ENCODE results near the gene NECTIN1.

The NECTIN1 gene

GRCh38 chr11:119757378-119757777 lies 28.4 kb upstream of the NECTIN1 start:
- CTCF ChIA-PET: interaction anchor here (0.9 to 8.9 kb wide), 2 partner anchors 14 to 29 kb away, joined by 3 to 56 read pairs; partner anchors contain the start of gene NECTIN1
- no peak for TF ChIP-seq CTCF (IDR thresholded peaks at IDR 0.05; ENCODE audit: insufficient read depth, low read length, missing control alignments)
- POLR2A ChIA-PET: no interaction called here
- no peak overlapping the region for H3K4me3 ChIP-seq (ENCODE audit: low read depth, low read length)
- no peak for DNase-seq (ENCODE audit: low read depth, low spot score)

- CTCF ChIA-PET: interaction anchor here (0.9 to 8.9 kb wide), 3 partner anchors 13 to 28 kb away, joined by 3 to 56 read pairs (median 3); partner anchors contain the start of gene NECTIN1
- TF ChIP-seq CTCF (IDR thresholded peaks at IDR 0.05; ENCODE audit: insufficient read depth, low read length, missing control alignments): no peak
- H3K4me3 ChIP-seq (ENCODE audit: low read depth, low read length): no peak overlapping the region
- no peak for DNase-seq (ENCODE audit: low read depth, low spot score)
- POLR2A ChIA-PET: no interaction called here
These were observed 27.3 kb upstream of the NECTIN1 start for GRCh38 chr11:119756169-119756865.

GRCh38 chr11:119755356-119756071 lies 26.5 kb upstream of the NECTIN1 start:
- ChIA-PET CTCF (interaction anchor here (1.0 to 1.1 kb wide), 2 partner anchors 24 to 27 kb away, joined by 3 to 4 read pairs; partner anchors contain the start of gene NECTIN1), POLR2A (no interaction called here)
- TF ChIP-seq CTCF (IDR thresholded peaks at IDR 0.05; ENCODE audit: insufficient read depth, low read length, missing control alignments): no peak
- no peak overlapping the region for H3K4me3 ChIP-seq (ENCODE audit: low read depth, low read length)
- no peak for DNase-seq (ENCODE audit: low read depth, low spot score)

GRCh38 chr11:119754656-119755355 lies 25.8 kb upstream of the NECTIN1 start:
- CTCF ChIA-PET: interaction anchor here (1.1 kb wide), 1 partner anchor 26 kb away, joined by 4 read pairs; the partner anchor contains the start of gene NECTIN1
- POLR2A ChIA-PET: no interaction called here
- H3K4me3 ChIP-seq (ENCODE audit: low read depth, low read length): no peak overlapping the region
- no peak for DNase-seq (ENCODE audit: low read depth, low spot score)
- no peak for TF ChIP-seq CTCF (IDR thresholded peaks at IDR 0.05; ENCODE audit: insufficient read depth, low read length, missing control alignments)

- no peak for DNase-seq (ENCODE audit: low read depth, low spot score)
- H3K4me3 ChIP-seq (ENCODE audit: low read depth, low read length): no peak overlapping the region
- ChIA-PET CTCF (interaction anchor here (1.1 kb wide), 1 partner anchor 25 kb away, joined by 4 read pairs; the partner anchor contains the start of gene NECTIN1), POLR2A (no interaction called here)
- TF ChIP-seq CTCF (IDR thresholded peaks at IDR 0.05; ENCODE audit: insufficient read depth, low read length, missing control alignments): no peak
These were observed 25.2 kb upstream of the NECTIN1 start for GRCh38 chr11:119754199-119754598.
